ENCODE measurements around the gene APC2.

APC2 gene

DNA sequence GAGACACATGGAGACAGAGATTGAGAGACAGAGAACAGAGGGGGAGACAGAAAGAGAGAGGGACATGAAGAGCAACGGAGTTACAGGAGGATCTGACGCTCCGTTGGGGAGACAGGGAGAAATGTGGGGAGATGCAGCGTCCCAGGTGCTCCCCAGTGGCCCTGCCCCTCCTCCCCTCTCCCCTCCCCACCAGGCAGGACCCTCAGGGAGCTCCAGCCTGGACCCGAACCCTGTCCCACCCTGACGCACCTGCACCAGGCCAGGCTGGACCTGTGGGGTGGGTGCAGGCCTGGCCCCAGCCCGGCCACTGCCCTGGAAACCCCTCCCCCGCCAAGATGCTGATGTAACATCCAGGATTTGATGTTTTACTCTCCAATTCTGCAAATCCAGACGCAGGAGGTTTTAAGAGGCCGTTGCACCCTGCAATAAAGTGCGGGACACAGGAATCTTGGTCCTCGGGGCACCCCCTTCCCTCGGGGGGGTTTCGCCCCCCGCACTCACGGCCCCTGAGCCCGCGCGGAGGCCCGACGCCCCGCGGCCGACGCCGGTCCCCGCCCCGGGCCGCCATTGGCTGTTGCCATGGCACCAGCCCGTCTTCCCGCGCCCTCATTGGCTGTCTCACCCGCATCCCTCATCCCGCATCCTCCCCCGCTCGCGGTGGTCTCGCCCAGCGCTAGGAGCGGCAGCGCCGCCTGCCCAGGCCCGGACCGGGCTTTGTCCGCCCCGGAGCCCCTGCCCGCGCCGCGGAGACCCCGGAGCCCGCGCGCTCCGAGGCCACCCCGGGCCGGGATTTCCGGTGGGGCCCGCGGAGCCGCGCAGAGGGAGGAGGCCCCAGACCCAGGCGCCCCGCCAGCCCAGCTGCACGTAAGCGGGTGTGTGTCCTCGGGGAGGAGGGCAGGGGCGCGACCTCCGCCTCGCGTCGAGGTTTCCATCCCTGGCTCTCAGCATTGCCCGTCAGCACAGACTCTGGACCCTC lies at the start of gene APC2:
Gene APC2, plus strand, starts transcription at position 655 of the 976 bp plus-strand sequence. CDS start 2,881 bp downstream, outside the sequence.
- TF ChIP-seq POLR2A (IDR thresholded peaks at IDR 0.05; ENCODE audit: low read length) (no peak), GATA1 (IDR thresholded peaks at IDR 0.05; ENCODE audit: low read depth, low read length) (no peak)
- peak in 1 of 2 experiments; percentile 44 for DNase-seq

- DNase-seq, result no peak
- TF ChIP-seq POLR2A (IDR thresholded peaks at IDR 0.05; ENCODE audit: low read length), result no peak
- no peak for TF ChIP-seq GATA1 (IDR thresholded peaks at IDR 0.05; ENCODE audit: low read depth, low read length)
Observed at GRCh38 chr19:1400281-1401137, 49.4 kb upstream of the APC2 start.

GRCh38 chr19:1401138-1401888 lies 48.6 kb upstream of the APC2 start, which contains the start of gene GAMT:
GAMT (minus strand) TSS chr19:1401542; CDS start chr19:1401476, 66 bp downstream.
- TF ChIP-seq POLR2A (IDR thresholded peaks at IDR 0.05; ENCODE audit: low read length) (no peak), GATA1 (IDR thresholded peaks at IDR 0.05; ENCODE audit: low read depth, low read length) (no peak)

GRCh38 chr19:1401889-1402217 lies 48.1 kb upstream of the APC2 start:
- DNase-seq, result no peak
- TF ChIP-seq POLR2A (IDR thresholded peaks at IDR 0.05; ENCODE audit: low read length), result no peak
- TF ChIP-seq GATA1 (IDR thresholded peaks at IDR 0.05; ENCODE audit: low read depth, low read length), result no peak

More at GRCh38 chr19:1401138-1401888, 48.6 kb upstream of the APC2 start, which contains the start of gene GAMT:
- DNase-seq, result peak; percentile 53 to 61

- DNase-seq, result no peak
- TF ChIP-seq GATA1 (IDR thresholded peaks at IDR 0.05; ENCODE audit: low read depth, low read length) (no peak), POLR2A (IDR thresholded peaks at IDR 0.05; ENCODE audit: low read length) (no peak)
Observed at GRCh38 chr19:1402411-1403070, 47.4 kb upstream of the APC2 start.

- DNase-seq, result peak; percentile 99 to 100
- no peak for TF ChIP-seq GATA1 (IDR thresholded peaks at IDR 0.05; ENCODE audit: low read depth, low read length)
- peak; percentile 69 for TF ChIP-seq POLR2A (IDR thresholded peaks at IDR 0.05; ENCODE audit: low read length)
Observed at GRCh38 chr19:1406774-1407527, 43.0 kb upstream of the APC2 start.

DNA sequence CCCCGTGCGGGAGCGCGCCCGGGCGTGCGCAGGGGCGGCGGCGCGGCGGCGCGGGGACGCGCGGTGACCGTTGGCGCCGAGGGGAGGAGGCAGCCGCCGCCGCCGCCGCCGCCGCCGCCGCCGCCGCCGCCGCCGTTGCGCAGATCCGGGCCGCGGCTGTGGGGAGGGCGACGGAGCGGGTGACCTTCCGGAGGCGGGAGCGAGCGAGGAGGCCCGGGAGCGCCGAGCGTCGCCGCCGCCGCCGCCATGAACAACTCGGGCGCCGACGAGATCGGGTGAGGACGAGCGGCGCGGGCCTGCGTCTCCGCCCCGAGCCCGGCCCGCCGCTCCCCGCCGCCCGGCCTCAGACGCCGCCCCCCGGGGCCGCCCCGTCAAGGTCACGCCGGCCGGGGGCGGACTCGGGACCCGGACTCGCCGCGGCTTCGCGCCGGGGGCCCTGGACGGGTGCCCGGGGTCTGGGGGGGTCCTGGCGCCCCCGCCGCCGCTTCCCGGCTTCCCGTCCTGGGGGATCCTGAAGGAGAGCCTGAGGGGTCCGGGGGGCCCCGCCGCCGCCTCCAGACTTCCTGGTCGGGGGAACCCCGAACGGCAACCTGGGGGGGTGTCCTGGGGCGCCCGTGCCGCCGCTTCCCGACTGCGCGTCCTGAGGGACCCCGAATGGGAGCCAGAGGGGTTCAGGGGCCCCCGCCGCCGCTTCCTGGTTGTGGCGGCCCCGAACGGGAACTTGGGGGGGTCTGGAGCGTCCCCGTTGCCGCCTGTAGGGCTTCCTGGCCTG lies 42.2 kb upstream of the APC2 start, which contains the start of gene DAZAP1:
Gene DAZAP1, plus strand, starts transcription at position 59 of the 772 bp plus-strand sequence. Its CDS starts 188 bp downstream, at position 247.
- DNase-seq, result peak in 1 of 2 experiments; percentile 61
- TF ChIP-seq GATA1 (IDR thresholded peaks at IDR 0.05; ENCODE audit: low read depth, low read length), result no peak
- no peak for TF ChIP-seq POLR2A (IDR thresholded peaks at IDR 0.05; ENCODE audit: low read length)

DNA sequence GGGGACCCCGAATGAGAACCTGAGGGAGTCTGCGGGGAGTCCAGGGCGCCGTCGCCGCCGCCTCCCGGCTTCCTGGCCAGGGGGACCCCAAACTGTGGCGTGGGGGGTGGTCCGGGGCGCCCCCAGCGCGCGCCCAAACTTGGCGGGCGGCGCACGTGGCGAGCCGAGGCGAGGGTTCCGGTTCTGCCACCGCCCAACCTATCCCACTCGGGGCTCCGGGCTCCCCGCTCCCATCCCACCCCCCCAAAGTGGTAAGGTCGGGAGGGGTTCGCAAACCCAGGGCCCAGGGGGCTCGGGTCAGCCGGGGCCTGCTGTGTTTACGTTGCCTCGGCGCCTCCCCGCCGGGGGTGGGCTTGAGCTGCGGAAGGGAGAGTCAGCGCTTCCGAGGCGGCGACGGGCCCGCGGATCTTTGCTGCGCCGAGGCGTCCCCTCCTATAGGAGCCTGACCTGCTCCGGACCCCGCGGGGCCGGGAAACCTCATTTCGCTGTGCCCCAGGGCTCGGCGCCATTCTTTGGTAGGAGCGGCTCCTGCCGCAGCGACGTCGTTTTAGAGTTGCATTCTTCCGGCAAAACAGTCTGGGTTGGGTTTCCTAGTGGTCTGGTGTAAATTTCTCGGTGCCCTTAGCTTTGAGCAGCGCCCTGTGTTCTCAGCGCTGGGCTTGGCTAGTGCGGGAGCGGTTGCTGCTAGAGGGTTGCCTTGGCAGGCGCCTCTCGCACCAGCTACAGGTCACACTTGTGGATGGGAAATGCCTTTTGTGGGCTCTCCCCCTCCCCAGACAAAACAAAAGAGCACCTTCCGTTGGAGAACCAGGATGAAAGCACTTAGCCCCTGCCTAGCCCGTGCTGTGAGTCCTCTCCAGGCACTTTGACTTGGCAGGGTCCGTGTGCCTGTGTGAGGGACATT lies 41.4 kb upstream of the APC2 start:
- peak; percentile 69 to 74 for DNase-seq
- TF ChIP-seq POLR2A (IDR thresholded peaks at IDR 0.05; ENCODE audit: low read length) (peak; percentile 35), GATA1 (IDR thresholded peaks at IDR 0.05; ENCODE audit: low read depth, low read length) (no peak)

GRCh38 chr19:1409204-1410005 lies 40.5 kb upstream of the APC2 start:
- DNase-seq, result no peak
- no peak for TF ChIP-seq POLR2A (IDR thresholded peaks at IDR 0.05; ENCODE audit: low read length)
